NCI-H748 treated with DMSO at 0.1 percent for 48 hours (cell line): ENCODE results near the gene TSPAN15.

Experiments used
- DNase-seq: peaks from one replicate; lab custom pipeline; 2025; lab: John Stamatoyannopoulos, UW

The TSPAN15 gene

GRCh38 chr10:69466158-69466490 lies 14.9 kb downstream of the TSPAN15 start:
- DNase-seq: no peak

- no peak for DNase-seq
Observed at GRCh38 chr10:69466689-69467088, 15.4 kb downstream of the TSPAN15 start.

DNA sequence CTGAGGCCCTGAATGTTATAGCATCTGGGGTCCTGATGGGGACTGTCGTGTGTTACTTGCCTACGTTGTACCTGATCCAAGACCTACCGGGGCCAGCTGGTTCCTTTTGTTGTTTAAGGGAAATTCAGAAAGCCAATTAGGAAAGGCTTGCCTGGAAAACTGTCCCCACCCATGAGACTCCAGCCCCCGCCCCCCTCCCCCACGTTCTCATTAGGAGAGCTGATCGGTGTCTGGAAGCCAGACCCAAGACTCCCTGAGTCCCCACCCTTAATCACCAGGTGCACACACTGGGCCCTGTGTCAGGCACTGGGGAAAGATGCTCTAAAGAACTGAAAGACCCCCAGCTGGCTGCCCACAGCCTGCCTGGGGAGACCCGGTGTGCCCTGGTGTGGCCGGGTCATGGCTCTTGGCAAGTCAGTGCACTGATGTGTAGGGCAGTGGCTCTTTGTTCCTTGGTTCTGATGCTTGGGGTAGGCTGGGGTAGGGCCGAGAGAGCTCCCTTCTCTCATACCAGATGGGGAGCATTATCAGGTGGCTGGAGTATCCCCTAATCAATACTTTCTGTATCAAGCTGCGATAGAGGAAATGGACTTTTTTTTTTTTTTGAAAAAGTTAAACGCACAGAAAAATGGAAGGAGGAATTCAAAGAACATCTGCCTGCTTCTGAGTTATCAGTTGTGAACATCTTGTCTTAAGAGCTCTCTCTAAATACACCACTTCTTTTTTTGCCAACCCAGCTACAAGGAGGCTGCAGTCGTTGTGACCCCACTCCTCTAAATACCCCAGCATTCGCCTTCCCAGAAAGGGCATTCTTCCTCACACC lies 16.9 kb downstream of the TSPAN15 start:
- no peak for DNase-seq

GRCh38 chr10:69468751-69469089 lies 17.5 kb downstream of the TSPAN15 start:
- no peak for DNase-seq

DNA sequence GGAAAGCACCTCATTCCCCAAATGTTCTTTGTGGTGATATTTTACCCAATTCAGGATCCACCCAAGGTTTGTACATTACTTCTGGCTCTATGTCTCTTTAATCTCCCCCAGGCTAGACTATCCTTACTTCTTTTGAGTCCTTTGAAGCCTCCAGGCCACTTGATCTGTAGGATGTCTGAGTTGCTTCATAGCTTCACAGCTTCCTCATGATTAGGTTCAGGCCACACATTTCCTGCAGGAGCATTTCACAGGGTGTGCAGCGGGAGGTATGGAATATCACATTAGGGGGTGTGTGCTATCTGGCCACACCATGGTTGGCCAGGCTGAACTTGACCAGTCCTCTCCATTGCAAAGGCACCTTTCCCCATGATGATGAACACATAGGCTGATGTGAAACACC lies 18.7 kb downstream of the TSPAN15 start:
- no peak for DNase-seq

DNA sequence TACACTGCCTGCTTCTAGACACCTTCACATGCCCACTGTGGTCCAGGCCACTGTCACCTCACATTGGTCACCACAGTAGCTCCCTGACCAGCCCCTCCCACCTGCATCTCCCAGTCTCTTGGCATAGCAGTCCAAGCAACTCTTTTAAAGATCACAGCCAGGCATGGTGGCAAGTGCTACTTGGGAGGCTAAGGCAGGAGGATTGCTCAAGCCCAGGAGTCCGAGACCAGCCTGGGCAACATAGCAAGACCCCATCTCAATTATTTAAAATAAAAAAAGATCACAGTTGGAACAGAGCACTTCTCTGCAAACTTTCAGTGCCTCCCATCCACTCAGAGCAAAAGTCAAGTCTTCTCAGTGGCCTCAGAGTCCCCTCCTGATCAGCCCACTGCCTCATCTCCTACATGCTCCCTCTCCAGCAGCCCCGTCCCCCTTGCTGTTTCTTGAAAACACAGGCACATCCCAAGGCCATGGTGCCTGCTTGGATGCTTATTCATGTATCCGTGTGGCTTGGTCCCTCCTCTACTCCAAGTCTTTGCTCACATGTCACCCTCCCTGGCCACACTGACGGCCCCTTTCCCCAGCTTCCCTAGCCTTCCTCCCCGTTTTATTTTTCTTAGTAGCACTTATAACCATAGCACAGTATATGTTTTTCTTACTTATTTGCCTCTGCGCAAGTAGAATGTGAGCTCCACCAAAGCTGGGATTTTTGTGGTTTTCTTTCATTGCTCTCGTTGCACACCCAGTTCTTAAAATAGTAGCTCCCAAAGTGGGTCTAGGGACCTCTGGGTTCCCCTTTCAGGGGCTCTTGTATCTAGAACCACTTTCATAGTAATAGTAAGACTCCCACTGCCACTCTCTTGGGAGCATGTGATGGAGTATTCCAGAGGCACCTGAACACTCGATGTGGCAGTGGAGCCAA lies 19.5 kb downstream of the TSPAN15 start:
- DNase-seq: no peak

- no peak for DNase-seq
Observed at GRCh38 chr10:69472142-69472541, 20.9 kb downstream of the TSPAN15 start.

GRCh38 chr10:69472544-69472943 lies 21.3 kb downstream of the TSPAN15 start:
- DNase-seq: no peak

DNA sequence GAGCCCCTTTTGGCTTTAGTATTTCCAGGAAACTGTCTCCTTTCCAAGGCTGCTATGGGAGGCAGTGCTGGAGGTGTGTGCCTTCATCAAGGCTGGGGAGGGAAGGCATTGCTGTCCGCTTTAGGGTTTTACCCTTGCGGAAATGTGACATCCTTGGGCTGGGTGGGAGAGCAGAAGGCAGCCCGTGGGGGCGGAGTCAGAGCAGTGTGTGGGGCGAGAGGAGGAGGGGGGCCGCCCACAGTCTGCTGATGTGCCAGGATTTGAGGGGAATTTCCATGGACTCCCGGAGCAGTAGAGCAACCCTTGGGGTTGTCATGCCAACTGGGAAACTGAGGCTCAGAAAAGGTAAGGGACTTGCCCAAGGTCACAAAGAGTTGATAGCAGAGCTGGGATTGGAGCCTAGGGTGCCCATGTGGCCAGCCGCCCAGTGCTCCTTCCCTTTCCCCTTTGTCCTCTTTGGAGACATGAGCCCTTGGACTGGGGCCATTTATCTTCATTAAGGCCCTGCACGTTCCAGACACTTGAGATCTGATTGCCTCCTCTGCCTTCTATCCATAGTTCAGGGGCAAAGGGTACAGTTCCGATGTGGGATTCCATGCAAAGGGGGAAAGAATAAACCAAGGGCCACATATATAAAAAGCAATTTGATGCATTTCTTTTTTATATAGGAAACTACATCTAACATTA lies 22.2 kb downstream of the TSPAN15 start:
- DNase-seq: no peak

GRCh38 chr10:69474742-69475432 lies 23.6 kb downstream of the TSPAN15 start:
- DNase-seq: no peak

- no peak for DNase-seq
Observed at GRCh38 chr10:69475433-69475830, 24.2 kb downstream of the TSPAN15 start.

DNA sequence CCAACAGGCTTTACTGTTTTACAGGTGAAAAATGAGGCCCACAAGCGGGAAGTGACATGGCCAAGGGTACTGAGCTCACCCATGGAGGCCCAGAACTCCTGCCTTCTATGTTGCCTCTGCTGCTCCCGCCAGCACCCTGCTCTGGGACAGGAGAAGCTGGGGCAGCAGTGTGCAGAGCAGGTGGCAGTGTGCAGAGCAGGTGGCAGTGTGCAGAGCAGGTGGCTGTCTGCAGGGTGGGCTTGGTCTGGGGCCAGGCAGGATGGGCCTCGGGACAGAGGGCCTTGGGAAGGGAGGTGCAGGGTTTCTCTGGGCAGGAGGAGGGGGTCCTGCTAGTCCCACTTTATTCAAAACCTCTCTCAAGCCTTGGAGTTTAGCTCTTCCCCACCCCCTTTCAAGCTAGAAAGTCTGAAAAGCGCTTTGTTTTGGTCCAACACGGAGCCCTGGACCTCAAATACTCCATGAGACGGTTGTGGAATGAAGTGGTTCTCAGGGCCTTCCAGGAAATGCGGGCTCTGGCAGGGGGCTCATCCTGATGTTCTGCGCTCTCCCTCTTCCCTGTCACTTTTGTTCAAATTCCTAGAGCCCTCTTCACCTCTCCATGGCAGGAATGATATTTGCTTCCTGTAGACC lies 26.8 kb downstream of the TSPAN15 start:
- DNase-seq: no peak

- no peak for DNase-seq
Observed at GRCh38 chr10:69479240-69480067, 28.2 kb downstream of the TSPAN15 start.

DNA sequence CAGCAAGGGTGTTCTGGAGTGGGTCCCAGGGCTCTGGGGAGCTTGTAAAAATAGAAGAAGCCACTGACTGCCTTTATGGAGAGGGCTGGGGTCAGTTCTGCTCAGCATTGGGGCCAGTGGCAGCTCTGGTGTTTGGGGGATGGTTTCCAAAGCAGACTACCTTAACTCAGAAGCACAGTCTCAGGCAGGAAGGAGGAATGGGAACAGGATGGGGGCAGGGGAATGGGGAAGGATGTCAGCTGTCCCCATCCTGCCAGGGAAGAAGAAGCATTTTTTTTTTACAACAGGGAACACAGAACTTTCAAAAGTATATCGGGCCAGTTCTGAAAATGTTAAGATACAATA lies 28.8 kb downstream of the TSPAN15 start:
- no peak for DNase-seq

DNA sequence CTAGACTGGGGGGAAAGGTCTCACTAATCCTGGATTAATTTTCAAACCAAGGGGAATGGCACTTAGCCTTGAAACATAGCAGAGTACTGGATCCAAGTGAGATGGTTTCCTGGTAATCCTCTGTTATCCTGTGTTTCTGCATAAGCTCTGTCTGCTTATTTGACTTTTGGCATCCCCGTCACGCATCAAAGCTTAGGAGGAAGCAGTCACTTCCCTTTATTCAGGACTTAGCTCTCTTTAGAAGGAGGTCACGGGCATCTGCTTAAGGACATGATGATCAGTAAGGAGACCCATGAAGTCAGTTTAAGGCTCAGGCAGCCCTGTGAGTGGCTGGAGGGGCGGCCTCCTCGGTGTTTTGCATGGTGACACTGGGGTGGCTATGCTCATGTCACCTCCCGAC lies 30.0 kb downstream of the TSPAN15 start:
- DNase-seq: no peak

GRCh38 chr10:69481811-69482524 lies 30.7 kb downstream of the TSPAN15 start:
- no peak for DNase-seq

DNA sequence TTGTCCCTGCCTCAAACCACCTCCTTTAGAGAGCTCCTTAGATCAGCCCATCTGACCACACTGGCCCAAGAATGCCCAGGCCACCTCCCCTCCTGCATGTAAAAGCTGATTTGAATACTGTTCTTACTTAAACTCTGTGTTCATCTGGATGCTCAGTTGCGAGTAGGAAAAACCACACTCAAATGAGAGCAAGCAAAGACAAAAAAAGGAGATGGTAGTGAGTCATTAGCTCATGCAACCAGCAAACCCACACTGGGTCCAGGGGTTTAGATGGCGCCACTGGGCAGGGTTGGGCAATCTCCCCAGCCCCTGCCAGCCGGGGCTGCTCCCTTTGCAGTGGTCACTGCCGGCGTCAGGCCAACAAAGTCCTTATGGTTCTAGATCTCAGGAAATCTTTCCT lies 32.7 kb downstream of the TSPAN15 start:
- DNase-seq: no peak

GRCh38 chr10:69484736-69485135 lies 33.5 kb downstream of the TSPAN15 start:
- DNase-seq: no peak

- DNase-seq: no peak
Observed at GRCh38 chr10:69486922-69487730, 35.9 kb downstream of the TSPAN15 start.
